ENCODE results near the gene HNRNPUL2.

DNA sequence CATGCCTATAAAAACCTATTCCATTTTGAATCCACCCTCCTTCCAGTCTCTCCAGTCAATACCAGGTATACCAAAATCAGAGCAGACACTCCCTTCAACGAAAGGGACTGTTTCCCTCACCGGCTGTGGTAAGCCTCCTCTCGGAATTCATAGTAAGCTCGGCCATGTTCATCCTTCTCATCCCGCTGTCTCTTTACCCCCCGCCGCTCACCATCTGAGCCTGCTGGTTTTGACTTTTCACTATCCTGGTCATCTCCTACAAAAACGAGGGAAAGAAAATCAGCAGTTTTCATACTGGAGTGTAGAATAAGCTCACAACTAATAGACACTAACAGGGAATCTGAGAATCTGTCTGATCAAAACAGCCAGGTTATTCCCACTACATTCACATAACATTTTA, 3.1 kb downstream of the HNRNPUL2 start:
- TF ChIP-seq, protein P1, sequence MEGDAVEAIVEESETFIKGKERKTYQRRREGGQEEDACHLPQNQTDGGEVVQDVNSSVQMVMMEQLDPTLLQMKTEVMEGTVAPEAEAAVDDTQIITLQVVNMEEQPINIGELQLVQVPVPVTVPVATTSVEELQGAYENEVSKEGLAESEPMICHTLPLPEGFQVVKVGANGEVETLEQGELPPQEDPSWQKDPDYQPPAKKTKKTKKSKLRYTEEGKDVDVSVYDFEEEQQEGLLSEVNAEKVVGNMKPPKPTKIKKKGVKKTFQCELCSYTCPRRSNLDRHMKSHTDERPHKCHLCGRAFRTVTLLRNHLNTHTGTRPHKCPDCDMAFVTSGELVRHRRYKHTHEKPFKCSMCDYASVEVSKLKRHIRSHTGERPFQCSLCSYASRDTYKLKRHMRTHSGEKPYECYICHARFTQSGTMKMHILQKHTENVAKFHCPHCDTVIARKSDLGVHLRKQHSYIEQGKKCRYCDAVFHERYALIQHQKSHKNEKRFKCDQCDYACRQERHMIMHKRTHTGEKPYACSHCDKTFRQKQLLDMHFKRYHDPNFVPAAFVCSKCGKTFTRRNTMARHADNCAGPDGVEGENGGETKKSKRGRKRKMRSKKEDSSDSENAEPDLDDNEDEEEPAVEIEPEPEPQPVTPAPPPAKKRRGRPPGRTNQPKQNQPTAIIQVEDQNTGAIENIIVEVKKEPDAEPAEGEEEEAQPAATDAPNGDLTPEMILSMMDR (IDR thresholded peaks at IDR 0.05) = no peak
- no peak for TF ChIP-seq EP300 (IDR thresholded peaks at IDR 0.05)

Measured in ovary (tissue), 3 donors.